PC-3 (cell line): ENCODE measurements around the gene BMAL2. TPM values are rescaled to one million over a fixed set of nuclear protein-coding genes. Genes with fewer than 3 reads are reported as not detected.

Experiments used
- ATAC-seq: fragments of 200-7000 bp; cut with Tn5 transposase; 2 replicates; pipeline ENCODE4 v1.9.1; 2020; ENCODE audit warnings: mild to moderate bottlenecking, moderate library complexity
- BruUV-seq: library from RNA; stranded (reverse); fragments of 400-500 nt; replicated peaks from 2 replicates; lab custom pipeline; 2021; lab: Mats Ljungman, UMichigan
- CTCF ChIA-PET: fragments of 300-600 bp; sonication (Branson Sonifier 250); formaldehyde crosslinking; loops from one replicate; lab custom pipeline; 2022; ENCODE audit warnings: antibody characterized with exemption; lab: Charles Lee
- POLR2A ChIA-PET: fragments of 300-600 bp; sonication (Branson Sonifier 250); formaldehyde crosslinking; loops from one replicate; lab custom pipeline; 2022; ENCODE audit warnings: antibody characterized with exemption; ENCODE audit not compliant: unreplicated experiment; lab: Charles Lee
- DNase-seq: peaks from one replicate; pipeline ENCODE4 v3.0.0-alpha.2; 2015
- H2AFZ ChIP-seq: fragments of 300-600 bp; sonication (generic); 2 replicates; pipeline ENCODE4 v1.6.0; 2016; ENCODE audit warnings: antibody characterized with exemption, low read length
- H3F3A ChIP-seq: fragments of 300-600 bp; sonication (generic); one replicate; pipeline ENCODE4 v1.6.0; 2017; ENCODE audit warnings: antibody characterized with exemption, low read length, control low read depth, mild to moderate bottlenecking; ENCODE audit not compliant: unreplicated experiment
- H3K27ac ChIP-seq: fragments of 300-600 bp; sonication (generic); 2 replicates; pipeline ENCODE4 v1.5.1; 2016; ENCODE audit warnings: mild to moderate bottlenecking, low read length
- H3K27me3 ChIP-seq: fragments of 300-600 bp; sonication (generic); 2 replicates; pipeline ENCODE4 v1.6.1; 2016; ENCODE audit warnings: low read length, mixed read lengths
- H3K36me3 ChIP-seq: fragments of 300-600 bp; sonication (generic); 2 replicates; pipeline ENCODE4 v1.6.1; 2016; ENCODE audit warnings: low read depth, mixed run types, low read length, mixed read lengths
- H3K4me1 ChIP-seq: fragments of 300-600 bp; sonication (generic); 2 replicates; pipeline ENCODE4 v1.5.1; 2016; ENCODE audit warnings: low read length; ENCODE audit not compliant: insufficient read depth
- H3K4me2 ChIP-seq: fragments of 300-600 bp; sonication (generic); 2 replicates; pipeline ENCODE4 v1.6.0; 2016; ENCODE audit warnings: low read length
- H3K4me3 ChIP-seq: fragments of 300-600 bp; sonication (generic); 2 replicates; pipeline ENCODE4 v1.5.1; 2016; ENCODE audit warnings: mild to moderate bottlenecking, low read length, mixed read lengths
- H3K79me2 ChIP-seq: fragments of 300-600 bp; sonication (generic); 2 replicates; pipeline ENCODE4 v1.6.1; 2017; ENCODE audit warnings: low read length, mixed read lengths
- H3K9ac ChIP-seq: fragments of 300-600 bp; sonication (generic); 2 replicates; pipeline ENCODE4 v1.6.0; 2016; ENCODE audit warnings: mild to moderate bottlenecking, low read length
- H3K9me2 ChIP-seq: fragments of 300-600 bp; sonication (generic); replicated peaks from 2 replicates; pipeline ENCODE4 v1.6.1; 2016; ENCODE audit warnings: mixed run types, low read length, mixed read lengths
- H3K9me3 ChIP-seq: fragments of 300-600 bp; sonication (generic); 2 replicates; pipeline ENCODE4 v1.6.1; 2016; ENCODE audit warnings: low read length, mixed read lengths
- H4K20me1 ChIP-seq: fragments of 300-600 bp; sonication (generic); 2 replicates; pipeline ENCODE4 v1.6.1; 2016; ENCODE audit warnings: low read length, mixed read lengths
- CTCF ChIP-seq: fragments of 300-600 bp; sonication (generic); conservative IDR thresholded peaks from 2 replicates; pipeline ENCODE4 v1.5.1; 2017; ENCODE audit warnings: antibody characterized with exemption, low read depth, mild to moderate bottlenecking, low read length
- EZH2 ChIP-seq: fragments of 300-600 bp; sonication (generic); IDR thresholded peaks from one replicate; pipeline ENCODE4 v1.6.1; 2017; ENCODE audit warnings: antibody characterized with exemption, mild to moderate bottlenecking, low read length; ENCODE audit not compliant: unreplicated experiment
- EZH2phosphoT487 ChIP-seq: fragments of 300-600 bp; sonication (generic); IDR thresholded peaks from 2 replicates; pipeline ENCODE4 v1.6.1; 2018; ENCODE audit warnings: mild to moderate bottlenecking, antibody characterized with exemption, low read length, borderline replicate concordance
- intact Hi-C: fragments of 100-400 bp; cut with micrococcal nuclease; formaldehyde crosslinking; loops from 2 replicates; pipeline ENCODE4 v1.9.0; 2023
- total RNA-seq: library from RNA; depleted of rRNA; stranded (reverse); fragments of >200 nt; gene quantifications from 2 replicates; pipeline ENCODE4 v1.2.3, GENCODE V29; 2014; rRNA removed

Gene BMAL2
- total RNA-seq, 1 experiment from 2014 or later: 137 TPM

GRCh38 chr12:27367078-27367477 lies 34.4 kb downstream of the BMAL2 start:
- Histone ChIP-seq H3K9me2 (no peaks in the 10 kb centered on the region), H3K9me3 (no peaks in the 10 kb centered on the region), H4K20me1 (peaks cover 4% of the 10 kb centered on the region; the same call in 1 of the 2 replicates), H3K4me1 (peaks cover 22% of the 10 kb centered on the region), H3K4me3 (no peak overlapping the region), H2AFZ (no peak overlapping the region), H3F3A (no peaks in the 10 kb centered on the region), H3K4me2 (peak overlapping the region; percentile 26), H3K79me2 (peaks cover 54% of the 10 kb centered on the region), H3K9ac (no peak overlapping the region), H3K27me3 (no peaks in the 10 kb centered on the region), H3K27ac (peak overlapping the region; percentile 39), H3K36me3 (peaks cover 47% of the 10 kb centered on the region)
- intact Hi-C loops: loop anchor here (2.0 kb wide), 1 partner anchor 36 kb away; no protein-coding TSS in a partner anchor
- DNase-seq (peak; percentile 37), ATAC-seq (peak; percentile 63)
- no peak for TF ChIP-seq EZH2
- TF ChIP-seq EZH2phosphoT487: no peak
- TF ChIP-seq CTCF: no peak
- POLR2A ChIA-PET: interaction anchor here (0.6 to 1.0 kb wide), 5 partner anchors 8 to 48 kb away, joined by 3 to 30 read pairs (median 3); partner anchors contain the start of gene BMAL2
- no TSS peak for BruUV-seq
- CTCF ChIA-PET: interaction anchor here (0.6 kb wide), 1 partner anchor 1533 kb away, joined by 5 read pairs; no protein-coding TSS in a partner anchor

GRCh38 chr12:27382171-27382795 lies 49.6 kb downstream of the BMAL2 start:
- H3F3A ChIP-seq: no peaks in the 10 kb centered on the region
- TF ChIP-seq CTCF (no peak), EZH2phosphoT487 (no peak)
- no peaks in the 10 kb centered on the region for H3K79me2 ChIP-seq
- no peak overlapping the region for H3K4me3 ChIP-seq
- DNase-seq: peak; percentile 33
- no peak for ATAC-seq
- no peaks in the 10 kb centered on the region for H3K9me3 ChIP-seq
- no peak overlapping the region for H3K9ac ChIP-seq
- CTCF ChIA-PET: no interaction called here
- no TSS peak for BruUV-seq
- H3K36me3 ChIP-seq: peaks cover 57% of the 10 kb centered on the region
- no peaks in the 10 kb centered on the region for H4K20me1 ChIP-seq
- no peak overlapping the region for H3K27ac ChIP-seq
- H2AFZ ChIP-seq: no peak overlapping the region
- no peaks in the 10 kb centered on the region for H3K27me3 ChIP-seq
- no peak overlapping the region for H3K4me2 ChIP-seq
- peaks cover 24% of the 10 kb centered on the region for H3K4me1 ChIP-seq
- intact Hi-C loops: loop anchor here (5.0 kb wide), 2 partner anchors 345 to 370 kb away; partner anchors contain the start of gene TM7SF3
- no peaks in the 10 kb centered on the region for H3K9me2 ChIP-seq
- POLR2A ChIA-PET: no interaction called here

Other genes starting within 250 kb of the BMAL2 start
- gene STK38L, start 88.5 kb upstream of the BMAL2 start, total RNA-seq: 19.4 and 32.3 TPM in 2 replicates
- gene SMCO2, start 113.9 kb downstream of the BMAL2 start, total RNA-seq: 0.69 and 1.7 TPM in 2 replicates
- gene PPFIBP1, start 191.4 kb downstream of the BMAL2 start, total RNA-seq: 56.9 and 57.2 TPM in 2 replicates